GM12864 (cell line): ENCODE data around the gene ADAMTS9.

ENCODE experiments used
- DNase-seq: peaks from one replicate; pipeline ENCODE4 v3.0.0-alpha.2; 2011; ENCODE audit warnings: low read depth
- H3K4me3 ChIP-seq: 2 replicates; pipeline ENCODE4 v1.5.1; 2011; ENCODE audit warnings: mild to moderate bottlenecking, low read depth, low read length, control low read depth
- CTCF ChIP-seq: IDR thresholded peaks from 2 replicates; pipeline ENCODE4 v1.5.1; 2011; ENCODE audit warnings: low read depth, mild to moderate bottlenecking, moderate library complexity, low read length, control low read depth, inconsistent platforms; ENCODE audit errors: missing control alignments

The ADAMTS9 gene

GRCh38 chr3:64648927-64649906, 38.6 kb downstream of the ADAMTS9 start:
- no peak for DNase-seq

GRCh38 chr3:64647825-64648224, 40.0 kb downstream of the ADAMTS9 start:
- no peak for TF ChIP-seq CTCF
- H3K4me3 ChIP-seq, result no peak overlapping the region
- no peak for DNase-seq

More at GRCh38 chr3:64648927-64649906, 38.6 kb downstream of the ADAMTS9 start:
- no peak for TF ChIP-seq CTCF
- no peak overlapping the region for H3K4me3 ChIP-seq

GRCh38 chr3:64645243-64645642, 42.6 kb downstream of the ADAMTS9 start:
- TF ChIP-seq CTCF, result no peak
- H3K4me3 ChIP-seq, result no peak overlapping the region
- DNase-seq, result no peak

GRCh38 chr3:64644483-64644882, 43.3 kb downstream of the ADAMTS9 start:
- H3K4me3 ChIP-seq, result no peak overlapping the region
- TF ChIP-seq CTCF, result no peak
- no peak for DNase-seq

- no peak for DNase-seq
- TF ChIP-seq CTCF, result no peak
- H3K4me3 ChIP-seq, result no peak overlapping the region
Observed at GRCh38 chr3:64642327-64643151, 45.3 kb downstream of the ADAMTS9 start.

GRCh38 chr3:64638981-64639481, 48.8 kb downstream of the ADAMTS9 start:
- no peak overlapping the region for H3K4me3 ChIP-seq
- DNase-seq, result no peak
- TF ChIP-seq CTCF, result no peak
